ENCODE data around the gene PAX2. TPM values are rescaled to one million over a fixed set of nuclear protein-coding genes. Genes with fewer than 3 reads are reported as not detected.

PAX2 gene
- total RNA-seq, 1 experiment from 2014 or later, result not detected

DNA sequence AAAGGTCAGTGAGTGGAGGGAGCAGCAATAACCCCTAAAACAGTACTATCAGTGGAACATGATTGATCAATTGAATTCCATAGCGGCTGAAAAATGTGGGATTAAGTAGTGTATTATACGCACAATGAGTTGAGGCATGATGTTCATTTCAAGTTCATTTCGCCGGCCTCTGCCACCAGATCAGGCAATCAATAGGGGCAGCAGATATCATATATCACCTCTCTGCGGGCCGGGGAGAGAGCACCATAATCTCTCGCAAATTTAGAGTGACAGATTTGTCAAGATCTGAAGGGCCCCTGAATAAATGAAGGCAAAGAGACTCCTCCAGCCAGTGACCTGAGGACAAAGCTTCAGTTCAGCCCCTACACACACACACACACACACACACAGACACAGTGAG lies 58.5 kb downstream of the PAX2 start:
- Histone ChIP-seq H3K23me2 (ENCODE audit: insufficient read length, low read depth, low read length, poor library complexity, severe bottlenecking) (no peaks in the 10 kb centered on the region), H2BK120ac (ENCODE audit: low read depth, low read length, poor library complexity, severe bottlenecking) (no peak overlapping the region), H3K9ac (ENCODE audit: extremely low read depth, insufficient read length, low read length) (no peak overlapping the region), H4K91ac (ENCODE audit: insufficient read length, low read depth, low read length) (no peak overlapping the region), H3K56ac (ENCODE audit: insufficient read length, low read depth, low read length) (no peak overlapping the region), H2BK5ac (ENCODE audit: insufficient read length, low read length) (no peak overlapping the region), H3K23ac (ENCODE audit: insufficient read length, low read depth, low read length) (no peak overlapping the region), H3K79me1 (ENCODE audit: insufficient read depth, low read depth, low read length, poor library complexity, severe bottlenecking) (no peaks in the 10 kb centered on the region), H2BK12ac (ENCODE audit: insufficient read length, low read depth, low read length) (no peak overlapping the region), H2AFZ (ENCODE audit: low read length) (no peak overlapping the region), H3T11ph (ENCODE audit: low read length) (no peak overlapping the region), H3K27me3 (ENCODE audit: insufficient read depth, low read length) (no peaks in the 10 kb centered on the region; the same call in 1 of the 2 replicates), H3K9me3 (ENCODE audit: control insufficient read depth, low read depth, low read length) (no peaks in the 10 kb centered on the region), H4K20me1 (ENCODE audit: control insufficient read depth, insufficient read depth, insufficient read length) (no peaks in the 10 kb centered on the region), H4K5ac (ENCODE audit: insufficient read length, low read depth, low read length) (no peak overlapping the region), H4K8ac (replicated peaks; ENCODE audit: insufficient read length, low read depth, low read length) (no peak overlapping the region), H2BK15ac (ENCODE audit: low read depth, low read length) (no peak overlapping the region), H3K18ac (ENCODE audit: insufficient read length, low read depth, low read length) (no peak overlapping the region), H3K4ac (ENCODE audit: low read depth, low read length) (no peak overlapping the region), H3K4me1 (ENCODE audit: insufficient read depth, low read length) (peaks cover 6% of the 10 kb centered on the region; the same call in 1 of the 2 replicates), H3K14ac (ENCODE audit: insufficient read depth, low read length) (no peak overlapping the region), H2AK5ac (ENCODE audit: insufficient read length, low read length) (no peak overlapping the region), H3K27ac (ENCODE audit: insufficient read length, low read depth, low read length) (no peak overlapping the region), H2BK20ac (ENCODE audit: low read depth, low read length, poor library complexity, severe bottlenecking) (no peak overlapping the region), H3K79me2 (ENCODE audit: insufficient read depth, low read length) (no peaks in the 10 kb centered on the region), H3K4me2 (ENCODE audit: insufficient read depth, insufficient read length, low read length) (no peak overlapping the region)
- Mint-ChIP-seq H3K27ac (no peak overlapping the region), H3K27me3 (ENCODE audit: low read depth) (peaks cover 89% of the 10 kb centered on the region), H3K4me3 (no peak overlapping the region), H3K36me3 (ENCODE audit: insufficient read depth in 1 of 3, low read depth in 3 of 3) (no peaks in the 10 kb centered on the region), H3K9me3 (no peaks in the 10 kb centered on the region), H3K4me1 (peaks cover 15 to 29% of the 10 kb centered on the region in 2 experiments)
- TF ChIP-seq, protein P1, sequence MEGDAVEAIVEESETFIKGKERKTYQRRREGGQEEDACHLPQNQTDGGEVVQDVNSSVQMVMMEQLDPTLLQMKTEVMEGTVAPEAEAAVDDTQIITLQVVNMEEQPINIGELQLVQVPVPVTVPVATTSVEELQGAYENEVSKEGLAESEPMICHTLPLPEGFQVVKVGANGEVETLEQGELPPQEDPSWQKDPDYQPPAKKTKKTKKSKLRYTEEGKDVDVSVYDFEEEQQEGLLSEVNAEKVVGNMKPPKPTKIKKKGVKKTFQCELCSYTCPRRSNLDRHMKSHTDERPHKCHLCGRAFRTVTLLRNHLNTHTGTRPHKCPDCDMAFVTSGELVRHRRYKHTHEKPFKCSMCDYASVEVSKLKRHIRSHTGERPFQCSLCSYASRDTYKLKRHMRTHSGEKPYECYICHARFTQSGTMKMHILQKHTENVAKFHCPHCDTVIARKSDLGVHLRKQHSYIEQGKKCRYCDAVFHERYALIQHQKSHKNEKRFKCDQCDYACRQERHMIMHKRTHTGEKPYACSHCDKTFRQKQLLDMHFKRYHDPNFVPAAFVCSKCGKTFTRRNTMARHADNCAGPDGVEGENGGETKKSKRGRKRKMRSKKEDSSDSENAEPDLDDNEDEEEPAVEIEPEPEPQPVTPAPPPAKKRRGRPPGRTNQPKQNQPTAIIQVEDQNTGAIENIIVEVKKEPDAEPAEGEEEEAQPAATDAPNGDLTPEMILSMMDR (conservative IDR thresholded peaks at IDR 0.05), result no peak
- DNase-seq, result no peak
- WGBS (ENCODE audit: extremely low coverage, insufficient read length, low lambda C conversion rate), result no CpG with 5 or more reads among the region's 7 CpGs
